ENCODE measurements around the gene ABCF2.

DNA sequence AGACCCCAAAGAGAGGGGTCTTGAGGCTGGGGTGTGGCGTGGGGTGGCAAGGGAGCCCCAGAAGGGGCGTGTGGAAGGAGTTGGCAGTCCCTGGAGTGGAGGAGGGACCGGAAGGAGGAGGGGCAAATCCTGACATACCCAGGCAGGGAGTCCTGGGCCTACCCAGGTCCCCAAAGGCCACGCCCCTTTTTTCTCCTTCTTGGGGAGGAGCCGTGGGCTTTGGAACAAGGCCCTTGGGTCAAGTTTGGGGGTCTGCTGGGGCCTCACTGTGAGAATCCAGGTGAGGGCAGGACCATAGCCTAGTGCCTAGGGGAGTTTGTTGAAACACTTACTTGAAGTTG, 22.7 kb upstream of the ABCF2 start:
- TF ChIP-seq, protein P1, sequence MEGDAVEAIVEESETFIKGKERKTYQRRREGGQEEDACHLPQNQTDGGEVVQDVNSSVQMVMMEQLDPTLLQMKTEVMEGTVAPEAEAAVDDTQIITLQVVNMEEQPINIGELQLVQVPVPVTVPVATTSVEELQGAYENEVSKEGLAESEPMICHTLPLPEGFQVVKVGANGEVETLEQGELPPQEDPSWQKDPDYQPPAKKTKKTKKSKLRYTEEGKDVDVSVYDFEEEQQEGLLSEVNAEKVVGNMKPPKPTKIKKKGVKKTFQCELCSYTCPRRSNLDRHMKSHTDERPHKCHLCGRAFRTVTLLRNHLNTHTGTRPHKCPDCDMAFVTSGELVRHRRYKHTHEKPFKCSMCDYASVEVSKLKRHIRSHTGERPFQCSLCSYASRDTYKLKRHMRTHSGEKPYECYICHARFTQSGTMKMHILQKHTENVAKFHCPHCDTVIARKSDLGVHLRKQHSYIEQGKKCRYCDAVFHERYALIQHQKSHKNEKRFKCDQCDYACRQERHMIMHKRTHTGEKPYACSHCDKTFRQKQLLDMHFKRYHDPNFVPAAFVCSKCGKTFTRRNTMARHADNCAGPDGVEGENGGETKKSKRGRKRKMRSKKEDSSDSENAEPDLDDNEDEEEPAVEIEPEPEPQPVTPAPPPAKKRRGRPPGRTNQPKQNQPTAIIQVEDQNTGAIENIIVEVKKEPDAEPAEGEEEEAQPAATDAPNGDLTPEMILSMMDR (conservative IDR thresholded peaks at IDR 0.05 in 1 of 2, IDR thresholded peaks at IDR 0.05 in 1 of 2; ENCODE audit: extremely low read depth in 1 of 2, insufficient read depth in 1 of 2, low read depth in 1 of 2, low read length in 2 of 2) = no peak
- TF ChIP-seq EZH2 (IDR thresholded peaks at IDR 0.05; ENCODE audit: borderline replicate concordance, low read length) = no peak
